ENCODE data around the gene FABP1. TPM values are rescaled to one million over a fixed set of nuclear protein-coding genes. Genes with fewer than 3 reads are reported as not detected.

The FABP1 gene
- total and polyA plus RNA-seq, 9 of the 15 experiments (the other 6 are each of a cell fraction or from before 2014, with no cell fraction given), result 0.64 TPM; not detected in 8

DNA sequence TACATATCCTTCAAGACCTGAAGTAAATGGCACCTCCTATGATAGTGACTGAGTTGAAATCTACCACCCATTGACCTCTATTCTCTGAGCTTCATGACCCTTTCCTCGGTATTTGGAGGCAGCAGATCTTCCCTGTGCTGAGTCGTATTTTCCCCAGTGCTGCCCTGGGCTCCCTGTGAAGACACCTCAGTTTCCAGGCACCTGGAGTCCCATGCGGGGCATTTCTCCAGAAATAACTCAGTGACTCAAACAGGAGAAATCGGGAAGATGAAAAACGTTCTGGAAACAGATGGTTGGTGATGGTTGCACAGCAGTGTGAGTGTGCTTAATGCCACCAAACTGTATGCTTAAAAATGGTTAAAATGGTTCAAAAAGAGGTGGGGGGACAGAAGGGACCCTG, 42.3 kb downstream of the FABP1 start:
- DNase-seq (ENCODE audit: extremely low read depth in 1 of 4, low spot score in 3 of 4), result no peak
- no peak overlapping the region for H3K9ac ChIP-seq (ENCODE audit: insufficient read depth in 1 of 2, low read depth in 2 of 2, low read length in 2 of 2)

More for the DNA sequence above, 42.3 kb downstream of the FABP1 start:
- H3K9me3 ChIP-seq (replicated peaks; ENCODE audit: control insufficient read depth, insufficient read depth, low read depth, low read length), result no peaks in the 10 kb centered on the region
- FAIRE-seq (no peak), ATAC-seq (no peak)
- 5% methylated on average over 5 of the region's 5 CpGs for WGBS (ENCODE audit: insufficient coverage, low coverage, missing lambda C conversion rate)
- peaks cover under 1 to 3% of the 10 kb centered on the region in 2 experiments; a peak in 2 of 5 replicates for H3K4me1 ChIP-seq (replicated peaks in 1 of 2; ENCODE audit: control insufficient read depth in 2 of 2, insufficient read depth in 2 of 2, low read length in 2 of 2)
- in situ Hi-C loops (cut with MboI), result no loop called here
- H3K27me3 ChIP-seq (ENCODE audit: control insufficient read depth in 2 of 2, insufficient read depth in 2 of 2, low read length in 2 of 2), result peaks cover 10 to 28% of the 10 kb centered on the region in 2 experiments; a peak in 4 of 5 replicates
- no peaks in the 10 kb centered on the region for H4K20me1 ChIP-seq (replicated peaks; ENCODE audit: control insufficient read depth, insufficient read depth, low read length)
- intact Hi-C loops (cut with micrococcal nuclease), result no loop called here
- ChIA-PET CTCF (ENCODE audit: low intra/inter-chr PET ratio) (no interaction called here), POLR2A (no interaction called here)
- no peak overlapping the region for H2AFZ ChIP-seq (ENCODE audit: low read depth, low read length)
- BruUV-seq (replicated peaks), result no TSS peak
- H3K4me2 ChIP-seq (ENCODE audit: insufficient read depth, low read length), result no peak overlapping the region
- no peaks in the 10 kb centered on the region for H3K36me3 ChIP-seq (ENCODE audit: control insufficient read depth, insufficient read depth, low read length)
- H3K4me3 ChIP-seq, result no peak overlapping the region
- H3K79me2 ChIP-seq (ENCODE audit: control insufficient read depth, insufficient read depth, low read length), result no peaks in the 10 kb centered on the region
- H3K9me1 ChIP-seq (ENCODE audit: control insufficient read depth, insufficient read depth, low read length), result no peaks in the 10 kb centered on the region
- no peak overlapping the region for H3K27ac ChIP-seq (ENCODE audit: extremely low read depth, low read depth, low read length)
- TF ChIP-seq ZKSCAN3 (CRISPR knock-in tag; IDR thresholded peaks at IDR 0.05) (no peak), SIX5 (IDR thresholded peaks at IDR 0.05; ENCODE audit: borderline replicate concordance in 1 of 2, insufficient read depth in 1 of 2, low read depth in 1 of 2, low read length in 2 of 2) (no peak), MTA3 (IDR thresholded peaks at IDR 0.05; ENCODE audit: borderline replicate concordance) (no peak), FOS (IDR thresholded peaks at IDR 0.05; ENCODE audit: extremely low read depth, insufficient read length) (no peak), THRAP3 (IDR thresholded peaks at IDR 0.05; ENCODE audit: borderline replicate concordance) (no peak), ZNF282 (CRISPR knock-in tag; IDR thresholded peaks at IDR 0.05) (no peak), LARP7 (IDR thresholded peaks at IDR 0.05) (no peak), ZNF76 (CRISPR knock-in tag; IDR thresholded peaks at IDR 0.05; ENCODE audit: borderline replicate concordance) (no peak), SP1 (CRISPR knock-in tag; IDR thresholded peaks at IDR 0.05) (no peak), ZNF134 (CRISPR knock-in tag; conservative IDR thresholded peaks at IDR 0.05) (no peak)
- TF ChIP-seq, protein P1, sequence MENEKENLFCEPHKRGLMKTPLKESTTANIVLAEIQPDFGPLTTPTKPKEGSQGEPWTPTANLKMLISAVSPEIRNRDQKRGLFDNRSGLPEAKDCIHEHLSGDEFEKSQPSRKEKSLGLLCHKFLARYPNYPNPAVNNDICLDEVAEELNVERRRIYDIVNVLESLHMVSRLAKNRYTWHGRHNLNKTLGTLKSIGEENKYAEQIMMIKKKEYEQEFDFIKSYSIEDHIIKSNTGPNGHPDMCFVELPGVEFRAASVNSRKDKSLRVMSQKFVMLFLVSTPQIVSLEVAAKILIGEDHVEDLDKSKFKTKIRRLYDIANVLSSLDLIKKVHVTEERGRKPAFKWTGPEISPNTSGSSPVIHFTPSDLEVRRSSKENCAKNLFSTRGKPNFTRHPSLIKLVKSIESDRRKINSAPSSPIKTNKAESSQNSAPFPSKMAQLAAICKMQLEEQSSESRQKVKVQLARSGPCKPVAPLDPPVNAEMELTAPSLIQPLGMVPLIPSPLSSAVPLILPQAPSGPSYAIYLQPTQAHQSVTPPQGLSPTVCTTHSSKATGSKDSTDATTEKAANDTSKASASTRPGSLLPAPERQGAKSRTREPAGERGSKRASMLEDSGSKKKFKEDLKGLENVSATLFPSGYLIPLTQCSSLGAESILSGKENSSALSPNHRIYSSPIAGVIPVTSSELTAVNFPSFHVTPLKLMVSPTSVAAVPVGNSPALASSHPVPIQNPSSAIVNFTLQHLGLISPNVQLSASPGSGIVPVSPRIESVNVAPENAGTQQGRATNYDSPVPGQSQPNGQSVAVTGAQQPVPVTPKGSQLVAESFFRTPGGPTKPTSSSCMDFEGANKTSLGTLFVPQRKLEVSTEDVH (IDR thresholded peaks at IDR 0.05; ENCODE audit: low read depth, partially characterized antibody), result no peak
- TF ChIP-seq, protein P2, sequence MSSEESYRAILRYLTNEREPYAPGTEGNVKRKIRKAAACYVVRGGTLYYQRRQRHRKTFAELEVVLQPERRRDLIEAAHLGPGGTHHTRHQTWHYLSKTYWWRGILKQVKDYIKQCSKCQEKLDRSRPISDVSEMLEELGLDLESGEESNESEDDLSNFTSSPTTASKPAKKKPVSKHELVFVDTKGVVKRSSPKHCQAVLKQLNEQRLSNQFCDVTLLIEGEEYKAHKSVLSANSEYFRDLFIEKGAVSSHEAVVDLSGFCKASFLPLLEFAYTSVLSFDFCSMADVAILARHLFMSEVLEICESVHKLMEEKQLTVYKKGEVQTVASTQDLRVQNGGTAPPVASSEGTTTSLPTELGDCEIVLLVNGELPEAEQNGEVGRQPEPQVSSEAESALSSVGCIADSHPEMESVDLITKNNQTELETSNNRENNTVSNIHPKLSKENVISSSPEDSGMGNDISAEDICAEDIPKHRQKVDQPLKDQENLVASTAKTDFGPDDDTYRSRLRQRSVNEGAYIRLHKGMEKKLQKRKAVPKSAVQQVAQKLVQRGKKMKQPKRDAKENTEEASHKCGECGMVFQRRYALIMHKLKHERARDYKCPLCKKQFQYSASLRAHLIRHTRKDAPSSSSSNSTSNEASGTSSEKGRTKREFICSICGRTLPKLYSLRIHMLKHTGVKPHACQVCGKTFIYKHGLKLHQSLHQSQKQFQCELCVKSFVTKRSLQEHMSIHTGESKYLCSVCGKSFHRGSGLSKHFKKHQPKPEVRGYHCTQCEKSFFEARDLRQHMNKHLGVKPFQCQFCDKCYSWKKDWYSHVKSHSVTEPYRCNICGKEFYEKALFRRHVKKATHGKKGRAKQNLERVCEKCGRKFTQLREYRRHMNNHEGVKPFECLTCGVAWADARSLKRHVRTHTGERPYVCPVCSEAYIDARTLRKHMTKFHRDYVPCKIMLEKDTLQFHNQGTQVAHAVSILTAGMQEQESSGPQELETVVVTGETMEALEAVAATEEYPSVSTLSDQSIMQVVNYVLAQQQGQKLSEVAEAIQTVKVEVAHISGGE (CRISPR knock-in tag; IDR thresholded peaks at IDR 0.05), result no peak
- TF ChIP-seq, protein P3, sequence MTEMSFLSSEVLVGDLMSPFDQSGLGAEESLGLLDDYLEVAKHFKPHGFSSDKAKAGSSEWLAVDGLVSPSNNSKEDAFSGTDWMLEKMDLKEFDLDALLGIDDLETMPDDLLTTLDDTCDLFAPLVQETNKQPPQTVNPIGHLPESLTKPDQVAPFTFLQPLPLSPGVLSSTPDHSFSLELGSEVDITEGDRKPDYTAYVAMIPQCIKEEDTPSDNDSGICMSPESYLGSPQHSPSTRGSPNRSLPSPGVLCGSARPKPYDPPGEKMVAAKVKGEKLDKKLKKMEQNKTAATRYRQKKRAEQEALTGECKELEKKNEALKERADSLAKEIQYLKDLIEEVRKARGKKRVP (CRISPR knock-in tag; IDR thresholded peaks at IDR 0.05), result no peak

All from K562 (cell line).